Naive thymus-derived CD4-positive, alpha-beta T cell (primary cell): ENCODE data around the gene ZNF213. TPM values are rescaled to one million over a fixed set of nuclear protein-coding genes. Genes with fewer than 3 reads are reported as not detected.
A peak's percentile ranks its signal among the peaks of the same experiment; 100 is the strongest.

ENCODE experiments used
- ATAC-seq: fragments of 150-1000 bp; cut with Tn5 transposase; 2 replicates; pipeline ENCODE4 v1.10.0; 2021; ENCODE audit warnings: mild to moderate bottlenecking, moderate library complexity
- CTCF ChIA-PET: fragments of 350-600 bp; sonication (Branson Sonifier 250); formaldehyde crosslinking; loops from one replicate; lab custom pipeline; 2021; ENCODE audit warnings: antibody characterized with exemption; lab: Charles Lee
- POLR2A ChIA-PET: fragments of 350-600 bp; sonication (Branson Sonifier 250); formaldehyde crosslinking; loops from one replicate; lab custom pipeline; 2021; ENCODE audit warnings: antibody characterized with exemption, inconsistent platforms; lab: Charles Lee
- DNase-seq, 9 donors: peaks; one replicate each; pipeline versions ENCODE4 v3.0.0 to v3.0.0-alpha.2; 2020 to 2022; ENCODE audit warnings: mixed read lengths in 1 of 9
- H3K27ac ChIP-seq: one replicate; pipeline ENCODE4 v1.7.0; 2013; ENCODE audit warnings: mild to moderate bottlenecking, low read depth, low read length, moderate library complexity
- H3K27me3 ChIP-seq, 2 donors: one replicate each; pipeline ENCODE4 v1.7.0; 2013; ENCODE audit warnings: low read length in 2 of 2, mild to moderate bottlenecking in 2 of 2, moderate library complexity in 2 of 2; ENCODE audit not compliant: control insufficient read depth in 2 of 2, insufficient read depth in 2 of 2
- H3K36me3 ChIP-seq, 3 experiments: 1 replicate in 2 of 3; 2 replicates in 1 of 3; pipeline ENCODE4 v1.7.0; 2013; ENCODE audit warnings: low read length in 3 of 3, mild to moderate bottlenecking in 3 of 3, moderate library complexity in 1 of 3; ENCODE audit not compliant: insufficient read depth in 3 of 3, control insufficient read depth in 2 of 3
- H3K4me1 ChIP-seq, 2 donors: one replicate each; pipeline ENCODE4 v1.7.0; 2013; ENCODE audit warnings: low read length in 2 of 2, mild to moderate bottlenecking in 2 of 2, moderate library complexity in 1 of 2; ENCODE audit not compliant: control insufficient read depth in 2 of 2, insufficient read depth in 2 of 2
- H3K4me3 ChIP-seq: 2 replicates; pipeline ENCODE4 v1.7.0; 2013; ENCODE audit warnings: mild to moderate bottlenecking, low read length
- H3K9me3 ChIP-seq, 3 experiments: 1 replicate in 2 of 3; 2 replicates in 1 of 3; pipeline ENCODE4 v1.7.0; 2013; ENCODE audit warnings: low read length in 3 of 3; ENCODE audit not compliant: control insufficient read depth in 2 of 3
- H3K27ac Mint-ChIP-seq, 9 donors: one replicate each; pipeline ENCODE4 v1.8.0; 2020 to 2022; ENCODE audit warnings: mixed read lengths in 9 of 9, mild to moderate bottlenecking in 8 of 9, moderate library complexity in 5 of 9, inconsistent platforms in 2 of 9
- H3K27me3 Mint-ChIP-seq, 5 donors: one replicate each; pipeline ENCODE4 v1.8.0; 2021 to 2022; ENCODE audit warnings: mixed read lengths in 5 of 5, mild to moderate bottlenecking in 1 of 5
- H3K36me3 Mint-ChIP-seq, 5 donors: one replicate each; pipeline ENCODE4 v1.8.0; 2020 to 2022; ENCODE audit warnings: mixed read lengths in 5 of 5, mild to moderate bottlenecking in 3 of 5, inconsistent platforms in 1 of 5
- H3K4me1 Mint-ChIP-seq, 7 donors: one replicate each; pipeline ENCODE4 v1.8.0; 2020 to 2022; ENCODE audit warnings: mixed read lengths in 7 of 7, mild to moderate bottlenecking in 3 of 7, inconsistent platforms in 1 of 7
- H3K4me3 Mint-ChIP-seq, 10 donors: one replicate each; pipeline ENCODE4 v1.8.0; 2020 to 2022; ENCODE audit warnings: mild to moderate bottlenecking in 10 of 10, mixed read lengths in 10 of 10, moderate library complexity in 6 of 10, inconsistent platforms in 2 of 10
- H3K9me3 Mint-ChIP-seq, 11 donors: one replicate each; pipeline ENCODE4 v1.8.0; 2020 to 2022; ENCODE audit warnings: mixed read lengths in 11 of 11, mild to moderate bottlenecking in 4 of 11, inconsistent platforms in 1 of 11, moderate library complexity in 1 of 11
- intact Hi-C, 2 donors: fragments of 100-400 bp; cut with micrococcal nuclease; formaldehyde crosslinking; loops; one replicate each; pipeline ENCODE4 v1.15.1; 2023
- polyA plus RNA-seq, 2 donors: library from polyadenylated mRNA; unstranded; fragments of 300-500 nt; fragmentation: Illumina TruSeq; gene quantifications; one replicate each; pipeline ENCODE4 v1.2.3, GENCODE V29; 2021
- total RNA-seq, 6 experiments: library from RNA in 5 of 6; stranded (reverse) in 5 of 6; gene quantifications; 1 replicate in 5 of 6; 2 replicates in 1 of 6; pipeline ENCODE4 v1.2.3 and lab custom pipeline; 2021 to 2026

The ZNF213 gene
- total and polyA plus RNA-seq, 7 experiments from 2014 or later, result 1.7 to 14.0 (median 6.5) TPM

GRCh38 chr16:3133844-3134243 is 985 bp upstream of the ZNF213 start:
- Mint-ChIP-seq H3K27ac (peak overlapping the region; percentile 94 to 98 (median 97)), H3K36me3 (peaks cover 0 to 15% (median 3%) of the 10 kb centered on the region in 5 donors), H3K27me3 (no peaks in the 10 kb centered on the region), H3K4me3 (peak overlapping the region; percentile 93 to 99 (median 96)), H3K4me1 (peaks cover 19 to 54% (median 41%) of the 10 kb centered on the region in 7 donors), H3K9me3 (no peaks in the 10 kb centered on the region)
- intact Hi-C loops, result loop anchor here (1.0 to 10.0 kb wide), 10 partner anchors 10 to 367 kb away; partner anchors contain the start of genes CLUAP1 (in 2 of the 2), ELOB (in 1 of the 2) and ZNF263 (in 1 of the 2)
- DNase-seq (no peak), ATAC-seq (no peak)
- Histone ChIP-seq H3K36me3 (peaks cover 0 to 23% (median 0%) of the 10 kb centered on the region in 3 experiments), H3K27ac (peak overlapping the region; percentile 93), H3K9me3 (no peaks in the 10 kb centered on the region), H3K4me1 (peaks cover 13 to 17% of the 10 kb centered on the region in 2 donors), H3K4me3 (peak overlapping the region; percentile 94), H3K27me3 (no peaks in the 10 kb centered on the region)
- ChIA-PET POLR2A (interaction anchor here (0.6 to 11.8 kb wide), 21 partner anchors 9 to 325 kb away, joined by 3 to 95 read pairs (median 8); partner anchors contain the start of genes IL32, TIGD7, TNFRSF12A and ZNF263), CTCF (interaction anchor here (0.6 to 11.8 kb wide), 7 partner anchors 9 to 102 kb away, joined by 3 to 244 read pairs (median 5); partner anchors contain the start of genes IL32 and ZSCAN10)

- H3K27me3 Mint-ChIP-seq, result no peaks in the 10 kb centered on the region
- H3K27ac Mint-ChIP-seq, result peak overlapping the region; percentile 79 to 97 (median 94)
- no peaks in the 10 kb centered on the region for H3K27me3 ChIP-seq
- no peaks in the 10 kb centered on the region for H3K9me3 ChIP-seq
- peaks cover 11 to 42% (median 33%) of the 10 kb centered on the region in 7 donors for H3K4me1 Mint-ChIP-seq
- peak overlapping the region; percentile 93 to 99 (median 94) for H3K4me3 Mint-ChIP-seq
- intact Hi-C loops, result loop anchor here (1.0 to 10.0 kb wide), 5 partner anchors 24 to 708 kb away; partner anchors contain the start of genes CLUAP1 (in 2 of the 2), CCNF (in 1 of the 2), ELOB (in 1 of the 2) and ZNF174 (in 1 of the 2)
- H3K36me3 ChIP-seq, result peaks cover 0 to 31% (median 0%) of the 10 kb centered on the region in 3 experiments
- H3K9me3 Mint-ChIP-seq, result no peaks in the 10 kb centered on the region
- ChIA-PET POLR2A (interaction anchor here (0.5 to 11.8 kb wide), 40 partner anchors 10 to 792 kb away, joined by 3 to 95 read pairs (median 4); partner anchors contain the start of genes IL32, TNFRSF12A, ZNF174 and ZNF200), CTCF (interaction anchor here (0.5 to 11.8 kb wide), 17 partner anchors 9 to 326 kb away, joined by 3 to 244 read pairs (median 4); partner anchors contain the start of genes IL32 and ZSCAN10)
- H3K27ac ChIP-seq, result peak overlapping the region; percentile 93
- H3K4me1 ChIP-seq, result peaks cover 6 to 9% of the 10 kb centered on the region in 2 donors
- H3K36me3 Mint-ChIP-seq, result peaks cover 0 to 12% (median 3%) of the 10 kb centered on the region in 5 donors
- H3K4me3 ChIP-seq, result peak overlapping the region; percentile 90
- ATAC-seq (no peak), DNase-seq (no peak)
Observed at GRCh38 chr16:3135126-3135715, 392 bp downstream of the ZNF213 start.

- H3K9me3 Mint-ChIP-seq, result no peaks in the 10 kb centered on the region
- H3K27ac Mint-ChIP-seq, result no peak overlapping the region
- H3K36me3 ChIP-seq, result peaks cover 0 to 51% (median 0%) of the 10 kb centered on the region in 3 experiments
- H3K36me3 Mint-ChIP-seq, result peaks cover 1 to 22% (median 5%) of the 10 kb centered on the region in 5 donors
- H3K4me3 Mint-ChIP-seq, result peak overlapping the region in 1 of 10 donors; percentile 74
- H3K4me1 ChIP-seq, result peaks cover 6 to 9% of the 10 kb centered on the region in 2 donors
- CTCF ChIA-PET, result interaction anchor here (0.9 to 1.4 kb wide), 2 partner anchors 28 to 32 kb away, joined by 3 read pairs; no protein-coding TSS in a partner anchor
- H3K27ac ChIP-seq, result no peak overlapping the region
- DNase-seq (no peak), ATAC-seq (no peak)
- H3K27me3 Mint-ChIP-seq, result no peaks in the 10 kb centered on the region
- POLR2A ChIA-PET, result interaction anchor here (0.9 to 11.8 kb wide), 5 partner anchors 8 to 35 kb away, joined by 3 to 95 read pairs (median 6); no protein-coding TSS in a partner anchor
- no peaks in the 10 kb centered on the region for H3K9me3 ChIP-seq
- no peaks in the 10 kb centered on the region for H3K27me3 ChIP-seq
- no peak overlapping the region for H3K4me3 ChIP-seq
- intact Hi-C loops, result loop anchor here (5.0 to 10.0 kb wide), 2 partner anchors 362 to 710 kb away; partner anchors contain the start of genes CCNF (in 1 of the 2) and ELOB (in 1 of the 2)
- H3K4me1 Mint-ChIP-seq, result peaks cover 9 to 35% (median 28%) of the 10 kb centered on the region in 7 donors
Observed at GRCh38 chr16:3137267-3137666, 2.4 kb downstream of the ZNF213 start.

GRCh38 chr16:3138342-3138741 is 3.5 kb downstream of the ZNF213 start:
- Histone ChIP-seq H3K27ac (no peak overlapping the region), H3K4me3 (no peak overlapping the region), H3K9me3 (no peaks in the 10 kb centered on the region), H3K4me1 (peaks cover 0 to 6% of the 10 kb centered on the region in 2 donors), H3K36me3 (peaks cover 0 to 57% (median 0%) of the 10 kb centered on the region in 3 experiments), H3K27me3 (no peaks in the 10 kb centered on the region)
- Mint-ChIP-seq H3K27ac (no peak overlapping the region), H3K4me3 (no peak overlapping the region), H3K4me1 (peaks cover 5 to 31% (median 24%) of the 10 kb centered on the region in 7 donors), H3K9me3 (no peaks in the 10 kb centered on the region), H3K36me3 (peaks cover 4 to 26% (median 8%) of the 10 kb centered on the region in 5 donors), H3K27me3 (no peaks in the 10 kb centered on the region)
- no peak for DNase-seq
- intact Hi-C loops, result loop anchor here (5.0 to 10.0 kb wide), 2 partner anchors 364 to 711 kb away; partner anchors contain the start of genes CCNF (in 1 of the 2) and ELOB (in 1 of the 2)
- CTCF ChIA-PET, result interaction anchor here (0.9 kb wide), 1 partner anchor 30 kb away, joined by 3 read pairs; no protein-coding TSS in a partner anchor
- no peak for ATAC-seq
- POLR2A ChIA-PET, result interaction anchor here (1.5 to 11.8 kb wide), 4 partner anchors 9 to 62 kb away, joined by 3 to 95 read pairs (median 48); no protein-coding TSS in a partner anchor

GRCh38 chr16:3138823-3139426 is 4.1 kb downstream of the ZNF213 start:
- no peak for ATAC-seq
- CTCF ChIA-PET, result interaction anchor here (1.0 kb wide), 1 partner anchor 107 kb away, joined by 3 read pairs; no protein-coding TSS in a partner anchor
- Mint-ChIP-seq H3K36me3 (peaks cover 4 to 26% (median 8%) of the 10 kb centered on the region in 5 donors), H3K4me1 (peaks cover 2 to 27% (median 20%) of the 10 kb centered on the region in 7 donors), H3K27ac (no peak overlapping the region), H3K4me3 (no peak overlapping the region), H3K9me3 (no peaks in the 10 kb centered on the region), H3K27me3 (no peaks in the 10 kb centered on the region)
- H3K27ac ChIP-seq, result no peak overlapping the region
- intact Hi-C loops, result loop anchor here (5.0 to 10.0 kb wide), 2 partner anchors 364 to 712 kb away; partner anchors contain the start of genes CCNF (in 1 of the 2) and ELOB (in 1 of the 2)
- peaks cover 0 to 6% of the 10 kb centered on the region in 2 donors for H3K4me1 ChIP-seq
- no peak for DNase-seq
- H3K4me3 ChIP-seq, result no peak overlapping the region
- peaks cover 0 to 57% (median 0%) of the 10 kb centered on the region in 3 experiments for H3K36me3 ChIP-seq
- H3K27me3 ChIP-seq, result no peaks in the 10 kb centered on the region
- POLR2A ChIA-PET, result interaction anchor here (1.5 to 11.8 kb wide), 4 partner anchors 9 to 63 kb away, joined by 3 to 95 read pairs (median 6); no protein-coding TSS in a partner anchor
- H3K9me3 ChIP-seq, result no peaks in the 10 kb centered on the region
